Body of pancreas (tissue), 4 donors: ENCODE measurements around the gene PHB1.

Experiments
- POLR2A ChIP-seq, 3 donors: fragments of 450-650 bp; IDR thresholded peaks; one replicate each; pipeline ENCODE4 v1.6.1; 2016; ENCODE audit warnings: antibody characterized with exemption in 3 of 3, mild to moderate bottlenecking in 2 of 3
- TF ChIP-seq, protein P1 (sequence below), 7 experiments: fragments of 450-650 bp in 4 of 7; fragments of 200-600 bp in 3 of 7; sonication (generic) in 3 of 7; IDR thresholded peaks; one replicate each; pipeline ENCODE4 v1.5.1; 2016 to 2019; ENCODE audit warnings: antibody characterized with exemption in 7 of 7

DNA sequence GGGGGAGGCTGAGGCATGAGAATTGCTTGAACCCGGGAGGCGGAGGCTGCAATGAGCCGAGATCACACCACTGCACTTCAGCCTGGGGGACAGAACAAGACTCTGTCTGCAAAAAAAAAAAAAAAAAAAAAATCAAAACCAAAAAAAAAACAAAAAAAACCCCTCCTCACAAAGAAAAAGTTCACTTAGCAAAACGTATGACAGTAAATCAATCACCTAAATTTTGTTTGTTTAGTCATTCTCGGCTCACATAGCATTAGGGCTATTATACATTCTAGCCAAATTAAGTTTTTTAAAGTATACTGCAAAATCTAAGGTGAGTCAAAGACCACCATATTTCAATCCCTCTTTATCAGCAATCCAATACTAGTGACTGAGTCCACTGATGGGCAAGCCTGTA lies 58.4 kb downstream of the PHB1 start:
- TF ChIP-seq, protein P1, sequence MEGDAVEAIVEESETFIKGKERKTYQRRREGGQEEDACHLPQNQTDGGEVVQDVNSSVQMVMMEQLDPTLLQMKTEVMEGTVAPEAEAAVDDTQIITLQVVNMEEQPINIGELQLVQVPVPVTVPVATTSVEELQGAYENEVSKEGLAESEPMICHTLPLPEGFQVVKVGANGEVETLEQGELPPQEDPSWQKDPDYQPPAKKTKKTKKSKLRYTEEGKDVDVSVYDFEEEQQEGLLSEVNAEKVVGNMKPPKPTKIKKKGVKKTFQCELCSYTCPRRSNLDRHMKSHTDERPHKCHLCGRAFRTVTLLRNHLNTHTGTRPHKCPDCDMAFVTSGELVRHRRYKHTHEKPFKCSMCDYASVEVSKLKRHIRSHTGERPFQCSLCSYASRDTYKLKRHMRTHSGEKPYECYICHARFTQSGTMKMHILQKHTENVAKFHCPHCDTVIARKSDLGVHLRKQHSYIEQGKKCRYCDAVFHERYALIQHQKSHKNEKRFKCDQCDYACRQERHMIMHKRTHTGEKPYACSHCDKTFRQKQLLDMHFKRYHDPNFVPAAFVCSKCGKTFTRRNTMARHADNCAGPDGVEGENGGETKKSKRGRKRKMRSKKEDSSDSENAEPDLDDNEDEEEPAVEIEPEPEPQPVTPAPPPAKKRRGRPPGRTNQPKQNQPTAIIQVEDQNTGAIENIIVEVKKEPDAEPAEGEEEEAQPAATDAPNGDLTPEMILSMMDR (IDR thresholded peaks at IDR 0.05) = no peak
- no peak for TF ChIP-seq POLR2A (IDR thresholded peaks at IDR 0.05)
